Endothelial cell of umbilical vein (primary cell): ENCODE data around the gene TLE4. TPM values are rescaled to one million over a fixed set of nuclear protein-coding genes. Genes with fewer than 3 reads are reported as not detected.

Experiments used
- BruUV-seq: library from RNA; stranded (reverse); fragments of 400-500 nt; replicated peaks from 2 replicates; lab custom pipeline; 2021; lab: Mats Ljungman, UMichigan
- CTCF ChIA-PET: fragments of 300-600, 350-600 bp; sonication (Branson Sonifier 250); formaldehyde crosslinking; loops from one replicate; lab custom pipeline; 2021; ENCODE audit warnings: antibody characterized with exemption, inconsistent platforms; lab: Charles Lee
- POLR2A ChIA-PET: fragments of 300-600, 350-600 bp; sonication (Branson Sonifier 250); formaldehyde crosslinking; loops from one replicate; lab custom pipeline; 2021; ENCODE audit warnings: antibody characterized with exemption, inconsistent platforms; lab: Charles Lee
- DNase-seq: peaks from one replicate; pipeline ENCODE4 v3.0.0-alpha.2; 2011; ENCODE audit warnings: low read depth, low spot score
- FAIRE-seq: peaks from 2 replicates; lab custom pipeline; 2011; peaks lifted over from hg19 to GRCh38; lab: Jason Lieb, UNC
- H2AFZ ChIP-seq: 2 replicates; pipeline ENCODE4 v1.6.0; 2012; ENCODE audit warnings: low read depth, low read length, control low read depth, inconsistent platforms
- H3K27ac ChIP-seq: 2 replicates; pipeline ENCODE4 v1.5.1; 2011; ENCODE audit warnings: low read depth, mild to moderate bottlenecking, control low read depth, low read length, moderate library complexity; ENCODE audit not compliant: insufficient read depth
- H3K27me3 ChIP-seq, 2 experiments: 2 replicates each; pipeline versions ENCODE4 v1.6.0 to v1.6.1; 2011; ENCODE audit warnings: low read length in 2 of 2, mixed read lengths in 1 of 2; ENCODE audit not compliant: control insufficient read depth in 2 of 2, insufficient read depth in 2 of 2
- H3K36me3 ChIP-seq, 2 experiments: 2 replicates in 1 of 2; 3 replicates in 1 of 2; pipeline ENCODE4 v1.5.1; 2011; ENCODE audit warnings: low read length in 2 of 2, mild to moderate bottlenecking in 1 of 2, moderate library complexity in 1 of 2; ENCODE audit not compliant: control insufficient read depth in 2 of 2, insufficient read depth in 2 of 2; ENCODE audit errors: extremely low read depth in 1 of 2
- H3K4me1 ChIP-seq: 3 replicates; pipeline ENCODE4 v1.5.1; 2011; ENCODE audit warnings: mild to moderate bottlenecking, low read length; ENCODE audit not compliant: control insufficient read depth, insufficient read depth; ENCODE audit errors: extremely low read depth
- H3K4me2 ChIP-seq: 2 replicates; pipeline ENCODE4 v1.6.1; 2011; ENCODE audit warnings: low read length, control low read depth, mixed read lengths; ENCODE audit not compliant: insufficient read depth
- H3K4me3 ChIP-seq, 3 experiments: fragments of 200-600 bp in 1 of 3; sonication (generic), shearing (Covaris generic) in 1 of 3; replicated peaks in 1 of 3; 2 replicates each; pipeline ENCODE4 v1.5.1; 2011 to 2016; ENCODE audit warnings: control low read depth in 3 of 3, low read length in 3 of 3, mild to moderate bottlenecking in 2 of 3, inconsistent platforms in 1 of 3, low read depth in 1 of 3, moderate library complexity in 1 of 3; ENCODE audit not compliant: insufficient read depth in 1 of 3
- H3K79me2 ChIP-seq: 2 replicates; pipeline ENCODE4 v1.6.0; 2012; ENCODE audit warnings: low read length, inconsistent platforms; ENCODE audit not compliant: control insufficient read depth, insufficient read depth
- H3K9ac ChIP-seq: replicated peaks from 2 replicates; pipeline ENCODE3; 2011; ENCODE audit warnings: low read length, control low read depth; ENCODE audit not compliant: insufficient read depth; ENCODE audit errors: extremely low read depth
- H3K9me1 ChIP-seq: replicated peaks from 3 replicates; pipeline ENCODE4 v1.6.0; 2011; ENCODE audit warnings: mild to moderate bottlenecking, low read length; ENCODE audit not compliant: control insufficient read depth, insufficient read depth; ENCODE audit errors: extremely low read depth
- H3K9me3 ChIP-seq: replicated peaks from 2 replicates; pipeline ENCODE4 v1.5.1; 2012; ENCODE audit warnings: low read length, inconsistent platforms; ENCODE audit not compliant: control insufficient read depth, insufficient read depth
- H4K20me1 ChIP-seq: replicated peaks from 2 replicates; pipeline ENCODE3; 2011; ENCODE audit warnings: mild to moderate bottlenecking, low read length; ENCODE audit not compliant: control insufficient read depth, insufficient read depth; ENCODE audit errors: extremely low read depth
- EZH2 ChIP-seq: IDR thresholded peaks from 2 replicates; pipeline ENCODE4 v1.6.1; 2012; ENCODE audit warnings: borderline replicate concordance, low read depth, mild to moderate bottlenecking, moderate library complexity, low read length, inconsistent platforms; ENCODE audit not compliant: severe bottlenecking
- FOS ChIP-seq: IDR thresholded peaks from 2 replicates; pipeline ENCODE4 v1.6.1; 2011; ENCODE audit warnings: mild to moderate bottlenecking, low read length, moderate library complexity, borderline replicate concordance; ENCODE audit not compliant: insufficient read depth
- GATA2 ChIP-seq: IDR thresholded peaks from 2 replicates; pipeline ENCODE4 v1.7.0; 2011; ENCODE audit warnings: low read depth, mild to moderate bottlenecking, moderate library complexity, mixed read lengths, low read length; ENCODE audit not compliant: insufficient read length, insufficient read depth
- JUN ChIP-seq: IDR thresholded peaks from 2 replicates; pipeline ENCODE4 v1.6.1; 2011; ENCODE audit warnings: borderline replicate concordance, low read depth; ENCODE audit not compliant: insufficient read length, insufficient read depth
- MAX ChIP-seq: IDR thresholded peaks from 2 replicates; pipeline ENCODE4 v1.6.1; 2011; ENCODE audit not compliant: insufficient read depth, insufficient read length
- MYC ChIP-seq: IDR thresholded peaks from one replicate; pipeline ENCODE4 v1.6.1; 2011; ENCODE audit warnings: mild to moderate bottlenecking, low read depth, low read length
- POLR2A ChIP-seq: IDR thresholded peaks from 2 replicates; pipeline ENCODE4 v1.6.1; 2012; ENCODE audit warnings: low read depth, mild to moderate bottlenecking, control low read depth, low read length
- POLR2AphosphoS5 ChIP-seq: IDR thresholded peaks from 2 replicates; pipeline ENCODE4 v1.6.1; 2012; ENCODE audit warnings: low read depth, mild to moderate bottlenecking, control low read depth, low read length, moderate library complexity; ENCODE audit not compliant: insufficient read depth
- dilution Hi-C: fragments of 300-500 bp; cut with MboI; formaldehyde crosslinking; loops from one replicate; pipeline ENCODE4 v1.15.0; 2019; ENCODE audit warnings: low sequenced_read_pairs; ENCODE audit not compliant: extremely low pct_ligation_motif_present
- intact Hi-C: fragments of 100-400 bp; cut with micrococcal nuclease; formaldehyde crosslinking; loops from one replicate; pipeline ENCODE4 v1.10.0; 2022
- polyA plus RNA-seq, 4 experiments: library from polyadenylated mRNA; depleted of rRNA in 3 of 4; stranded (reverse) in 3 of 4; unstranded in 1 of 4; fragments of >200 nt; gene quantifications; 2 replicates each; pipeline versions ENCODE4 v1.2.1 to v1.2.3, GENCODE V29; 2011 to 2012; ENCODE audit warnings: missing spikeins in 1 of 4
- total RNA-seq: library from RNA; stranded (reverse); gene quantifications from 2 replicates; pipeline ENCODE4 v1.2.3, GENCODE V29; 2021
- TF ChIP-seq, protein P1 (sequence below), 2 donors: IDR thresholded peaks; 1 replicate in 1 of 2; 2 replicates in 1 of 2; pipeline ENCODE4 v1.5.1; 2011; ENCODE audit warnings: low read length in 2 of 2, mild to moderate bottlenecking in 2 of 2, moderate library complexity in 2 of 2, control low read depth in 1 of 2, inconsistent platforms in 1 of 2, low read depth in 1 of 2; ENCODE audit not compliant: insufficient read depth in 1 of 2; ENCODE audit errors: extremely low read depth in 1 of 2

Gene TLE4
- total and polyA plus RNA-seq, 2 donors (not counting 3 experiments of a cell fraction or from before 2014, with no cell fraction given) = 31.4 to 32.3 TPM

DNA sequence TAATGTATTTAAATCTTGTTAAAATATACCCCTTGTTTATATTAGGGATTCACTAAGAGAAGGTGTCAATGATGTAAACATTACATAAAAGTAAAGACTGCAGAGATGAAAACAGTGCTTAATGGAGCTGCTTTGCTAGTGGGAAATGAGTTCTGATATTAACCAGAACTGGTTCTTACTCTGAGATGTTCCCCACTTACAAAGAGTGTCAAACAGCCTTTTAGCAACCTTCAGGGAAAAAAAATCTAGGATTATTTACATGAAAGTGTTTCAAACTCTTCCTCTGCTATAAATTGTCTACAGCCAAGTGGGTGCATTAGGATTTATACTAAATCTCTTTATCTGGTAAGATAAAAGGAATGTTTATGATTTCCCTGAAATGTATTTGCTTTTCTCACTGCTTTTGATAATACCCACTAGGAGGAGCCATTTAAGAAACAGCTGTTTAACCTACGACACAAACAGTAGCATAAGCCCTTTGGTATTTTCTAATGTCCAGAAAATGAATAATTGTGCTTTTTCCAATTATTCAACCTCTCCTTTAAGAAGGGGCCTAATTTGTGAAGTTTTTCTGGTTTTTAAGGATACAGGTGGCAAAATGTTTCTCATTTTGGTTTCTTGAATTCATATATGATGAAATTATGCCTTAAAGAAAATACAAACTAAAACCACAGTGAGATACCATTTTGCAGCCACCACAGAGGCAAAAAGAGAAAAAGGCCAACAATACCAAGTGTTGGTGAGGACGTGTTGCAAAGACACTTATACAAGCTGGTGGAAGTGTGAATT lies 186.3 kb downstream of the TLE4 start:
- Histone ChIP-seq H3K36me3 (no peaks in the 10 kb centered on the region), H3K9me1 (no peaks in the 10 kb centered on the region), H3K4me2 (no peak overlapping the region), H3K79me2 (no peaks in the 10 kb centered on the region), H3K9ac (no peak overlapping the region), H3K4me1 (no peaks in the 10 kb centered on the region), H3K27ac (no peak overlapping the region), H4K20me1 (no peaks in the 10 kb centered on the region), H3K27me3 (no peaks in the 10 kb centered on the region), H3K9me3 (no peaks in the 10 kb centered on the region), H2AFZ (no peak overlapping the region), H3K4me3 (no peak overlapping the region)
- intact Hi-C loops = loop anchor here (1.0 to 5.0 kb wide), 3 partner anchors 187 to 419 kb away; partner anchors contain the start of gene TLE4
- POLR2A ChIA-PET = no interaction called here
- no peak for TF ChIP-seq FOS
- TF ChIP-seq, protein P1, sequence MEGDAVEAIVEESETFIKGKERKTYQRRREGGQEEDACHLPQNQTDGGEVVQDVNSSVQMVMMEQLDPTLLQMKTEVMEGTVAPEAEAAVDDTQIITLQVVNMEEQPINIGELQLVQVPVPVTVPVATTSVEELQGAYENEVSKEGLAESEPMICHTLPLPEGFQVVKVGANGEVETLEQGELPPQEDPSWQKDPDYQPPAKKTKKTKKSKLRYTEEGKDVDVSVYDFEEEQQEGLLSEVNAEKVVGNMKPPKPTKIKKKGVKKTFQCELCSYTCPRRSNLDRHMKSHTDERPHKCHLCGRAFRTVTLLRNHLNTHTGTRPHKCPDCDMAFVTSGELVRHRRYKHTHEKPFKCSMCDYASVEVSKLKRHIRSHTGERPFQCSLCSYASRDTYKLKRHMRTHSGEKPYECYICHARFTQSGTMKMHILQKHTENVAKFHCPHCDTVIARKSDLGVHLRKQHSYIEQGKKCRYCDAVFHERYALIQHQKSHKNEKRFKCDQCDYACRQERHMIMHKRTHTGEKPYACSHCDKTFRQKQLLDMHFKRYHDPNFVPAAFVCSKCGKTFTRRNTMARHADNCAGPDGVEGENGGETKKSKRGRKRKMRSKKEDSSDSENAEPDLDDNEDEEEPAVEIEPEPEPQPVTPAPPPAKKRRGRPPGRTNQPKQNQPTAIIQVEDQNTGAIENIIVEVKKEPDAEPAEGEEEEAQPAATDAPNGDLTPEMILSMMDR (IDR thresholded peaks at IDR 0.05; ENCODE audit: extremely low read depth in 1 of 2, insufficient read depth in 1 of 2, low read depth in 1 of 2, low read length in 2 of 2) = peak; percentile 18 to 39
- CTCF ChIA-PET = interaction anchor here (0.8 to 1.3 kb wide), 7 partner anchors 17 to 418 kb away, joined by 3 to 7 read pairs (median 3); partner anchors contain the start of gene TLE4
- peak; percentile 31 for DNase-seq
- dilution Hi-C loops = no loop called here
- peak; percentile 40 for FAIRE-seq
- no TSS peak for BruUV-seq

- ChIA-PET CTCF (interaction anchor here (0.9 kb wide), 1 partner anchor 200 kb away, joined by 3 read pairs; no protein-coding TSS in a partner anchor), POLR2A (no interaction called here)
- H3K4me2 ChIP-seq = no peak overlapping the region
- TF ChIP-seq, protein P1 (IDR thresholded peaks at IDR 0.05; ENCODE audit: extremely low read depth in 1 of 2, insufficient read depth in 1 of 2, low read depth in 1 of 2, low read length in 2 of 2) = no peak
- TF ChIP-seq MAX (no peak), JUN (no peak), POLR2A (no peak), EZH2 (no peak), MYC (no peak), POLR2AphosphoS5 (no peak), GATA2 (no peak), FOS (no peak)
- H3K36me3 ChIP-seq = no peaks in the 10 kb centered on the region
- H2AFZ ChIP-seq = no peak overlapping the region
- FAIRE-seq (no peak), DNase-seq (no peak)
- H3K79me2 ChIP-seq = no peaks in the 10 kb centered on the region
- no peak overlapping the region for H3K9ac ChIP-seq
- no TSS peak for BruUV-seq
- H3K27me3 ChIP-seq = no peaks in the 10 kb centered on the region
- H4K20me1 ChIP-seq = no peaks in the 10 kb centered on the region
- dilution Hi-C loops = no loop called here
- H3K9me1 ChIP-seq = no peaks in the 10 kb centered on the region
- H3K27ac ChIP-seq = no peak overlapping the region
- no peaks in the 10 kb centered on the region for H3K4me1 ChIP-seq
- intact Hi-C loops = loop anchor here (2.0 to 5.0 kb wide), 2 partner anchors 189 to 418 kb away; partner anchors contain the start of gene TLE4
- H3K4me3 ChIP-seq = no peak overlapping the region
- H3K9me3 ChIP-seq = no peaks in the 10 kb centered on the region
These were observed 187.7 kb downstream of the TLE4 start for GRCh38 chr9:79759460-79759859.
